ENCODE data around the gene PTPRD.

- TF ChIP-seq YY1 (IDR thresholded peaks at IDR 0.05; ENCODE audit: insufficient read depth, insufficient read length) (no peak), ZNF274 (IDR thresholded peaks at IDR 0.05; ENCODE audit: low read depth, low read length) (no peak), SUZ12 (IDR thresholded peaks at IDR 0.05; ENCODE audit: extremely low read depth, insufficient read depth, insufficient read length) (no peak)
Observed at GRCh38 chr9:9182431-9182830, 1430.4 kb downstream of the PTPRD start.
